HEK293 (cell line): ENCODE results near the gene GPR107.

Experiments used
- CTCF ChIP-seq: fragments of 450-650 bp; formaldehyde crosslinking; IDR thresholded peaks from 2 replicates; pipeline ENCODE4 v1.5.1; 2016; ENCODE audit warnings: missing biosample characterization, missing genetic modification characterization
- PRDM4 ChIP-seq: fragments of 450-650 bp; formaldehyde crosslinking; IDR thresholded peaks from 2 replicates; pipeline ENCODE4 v1.5.1; 2017; ENCODE audit warnings: missing biosample characterization, missing genetic modification characterization
- TCF7L2 ChIP-seq: IDR thresholded peaks from 2 replicates; pipeline ENCODE4 v1.6.1; 2011; ENCODE audit warnings: low read depth, mild to moderate bottlenecking, inconsistent platforms, low read length, moderate library complexity, borderline replicate concordance
- WT1 ChIP-seq: fragments of 450-650 bp; formaldehyde crosslinking; IDR thresholded peaks from 2 replicates; pipeline ENCODE4 v1.5.1; 2016; ENCODE audit warnings: missing biosample characterization, missing genetic modification characterization
- ZNF184 ChIP-seq: fragments of 450-650 bp; IDR thresholded peaks from 2 replicates; pipeline ENCODE4 v1.5.1; 2018; ENCODE audit warnings: missing biosample characterization, mild to moderate bottlenecking, missing genetic modification characterization
- ZNF274 ChIP-seq, 2 experiments: fragments of 200-500 bp in 1 of 2; fragments of 450-650 bp in 1 of 2; sonication (Bioruptor generic) in 1 of 2; formaldehyde crosslinking in 1 of 2; IDR thresholded peaks; 2 replicates each; pipeline versions ENCODE4 v1.5.1 to v1.6.1; 2014 to 2016; ENCODE audit warnings: borderline replicate concordance in 1 of 2, inconsistent platforms in 1 of 2, low read length in 1 of 2, missing biosample characterization in 1 of 2, missing genetic modification characterization in 1 of 2
- ZNF426 ChIP-seq: fragments of 450-650 bp; formaldehyde crosslinking; IDR thresholded peaks from 2 replicates; pipeline ENCODE4 v1.5.1; 2017; ENCODE audit warnings: missing biosample characterization, missing genetic modification characterization, mild to moderate bottlenecking, inconsistent platforms, moderate library complexity
- ZNF626 ChIP-seq: fragments of 450-650 bp; sonication (Bioruptor Pico); formaldehyde crosslinking; IDR thresholded peaks from 2 replicates; pipeline ENCODE4 v1.5.1; 2018; ENCODE audit warnings: missing biosample characterization, missing genetic modification characterization, inconsistent platforms
- ZNF664 ChIP-seq: fragments of 450-650 bp; formaldehyde crosslinking; IDR thresholded peaks from 2 replicates; pipeline ENCODE4 v1.5.1; 2016; ENCODE audit warnings: missing biosample characterization, missing genetic modification characterization
- ZNF747 ChIP-seq: fragments of 450-650 bp; formaldehyde crosslinking; IDR thresholded peaks from 2 replicates; pipeline ENCODE4 v1.5.1; 2016; ENCODE audit warnings: missing biosample characterization, missing genetic modification characterization
- TF ChIP-seq, protein P1 (sequence below): fragments of 450-650 bp; formaldehyde crosslinking; IDR thresholded peaks from 2 replicates; pipeline ENCODE4 v1.5.1; 2016; ENCODE audit warnings: missing biosample characterization, missing genetic modification characterization
- TF ChIP-seq, protein P2 (sequence below): sonication (generic); formaldehyde crosslinking; IDR thresholded peaks from 2 replicates; pipeline ENCODE4 v1.8.1; 2022; ENCODE audit warnings: mild to moderate bottlenecking, moderate library complexity, missing genetic modification reagents
- TF ChIP-seq, protein P3 (sequence below): fragments of 450-650 bp; formaldehyde crosslinking; IDR thresholded peaks from 2 replicates; pipeline ENCODE4 v1.5.1; 2016; ENCODE audit warnings: missing biosample characterization, missing genetic modification characterization, low read depth

DNA sequence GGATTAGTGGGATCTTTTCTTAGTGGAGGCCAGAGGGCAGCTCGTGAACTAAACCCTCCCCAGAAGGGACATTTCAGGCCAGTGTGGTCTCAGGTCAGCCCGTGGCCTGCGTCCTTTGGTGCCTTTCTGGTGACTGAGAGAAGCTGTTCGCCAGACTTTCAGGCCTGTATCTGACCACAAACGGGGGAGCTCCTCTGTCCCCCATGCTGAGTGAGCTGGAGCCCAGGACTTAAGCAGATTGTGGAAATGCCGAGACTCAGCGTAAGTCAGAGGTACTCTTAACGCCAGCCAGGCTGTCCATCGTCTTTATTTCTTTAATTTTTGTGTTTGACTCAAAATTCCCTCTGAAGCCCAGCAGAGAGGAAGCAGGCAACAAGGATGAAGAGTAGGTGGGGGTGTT, 63.7 kb downstream of the GPR107 start:
- TF ChIP-seq CTCF (tag by site-specific recombination) (no peak), TCF7L2 (no peak), PRDM4 (tag by site-specific recombination) (no peak), ZNF426 (tag by site-specific recombination) (no peak), ZNF664 (no peak), ZNF747 (tag by site-specific recombination) (no peak), ZNF274 (IDR thresholded peaks at IDR 0.05; ENCODE audit: low read length) (no peak), ZNF274 (tag by site-specific recombination; IDR thresholded peaks at IDR 0.05; ENCODE audit: borderline replicate concordance) (no peak), WT1 (tag by site-specific recombination) (no peak), ZNF184 (tag by site-specific recombination) (no peak), ZNF626 (tag by site-specific recombination) (no peak)
- TF ChIP-seq, protein P1, sequence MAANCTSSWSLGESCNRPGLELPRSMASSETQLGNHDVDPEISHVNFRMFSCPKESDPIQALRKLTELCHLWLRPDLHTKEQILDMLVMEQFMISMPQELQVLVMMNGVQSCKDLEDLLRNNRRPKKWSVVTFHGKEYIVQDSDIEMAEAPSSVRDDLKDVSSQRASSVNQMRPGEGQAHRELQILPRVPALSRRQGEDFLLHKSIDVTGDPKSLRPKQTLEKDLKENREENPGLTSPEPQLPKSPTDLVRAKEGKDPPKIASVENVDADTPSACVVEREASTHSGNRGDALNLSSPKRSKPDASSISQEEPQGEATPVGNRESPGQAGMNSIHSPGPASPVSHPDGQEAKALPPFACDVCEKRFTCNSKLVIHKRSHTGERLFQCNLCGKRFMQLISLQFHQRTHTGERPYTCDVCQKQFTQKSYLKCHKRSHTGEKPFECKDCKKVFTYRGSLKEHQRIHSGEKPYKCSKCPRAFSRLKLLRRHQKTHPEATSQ (tag by site-specific recombination), result no peak
- TF ChIP-seq, protein P2, sequence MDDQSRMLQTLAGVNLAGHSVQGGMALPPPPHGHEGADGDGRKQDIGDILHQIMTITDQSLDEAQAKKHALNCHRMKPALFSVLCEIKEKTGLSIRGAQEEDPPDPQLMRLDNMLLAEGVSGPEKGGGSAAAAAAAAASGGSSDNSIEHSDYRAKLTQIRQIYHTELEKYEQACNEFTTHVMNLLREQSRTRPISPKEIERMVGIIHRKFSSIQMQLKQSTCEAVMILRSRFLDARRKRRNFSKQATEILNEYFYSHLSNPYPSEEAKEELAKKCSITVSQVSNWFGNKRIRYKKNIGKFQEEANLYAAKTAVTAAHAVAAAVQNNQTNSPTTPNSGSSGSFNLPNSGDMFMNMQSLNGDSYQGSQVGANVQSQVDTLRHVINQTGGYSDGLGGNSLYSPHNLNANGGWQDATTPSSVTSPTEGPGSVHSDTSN (CRISPR knock-in tag), result no peak
- TF ChIP-seq, protein P3, sequence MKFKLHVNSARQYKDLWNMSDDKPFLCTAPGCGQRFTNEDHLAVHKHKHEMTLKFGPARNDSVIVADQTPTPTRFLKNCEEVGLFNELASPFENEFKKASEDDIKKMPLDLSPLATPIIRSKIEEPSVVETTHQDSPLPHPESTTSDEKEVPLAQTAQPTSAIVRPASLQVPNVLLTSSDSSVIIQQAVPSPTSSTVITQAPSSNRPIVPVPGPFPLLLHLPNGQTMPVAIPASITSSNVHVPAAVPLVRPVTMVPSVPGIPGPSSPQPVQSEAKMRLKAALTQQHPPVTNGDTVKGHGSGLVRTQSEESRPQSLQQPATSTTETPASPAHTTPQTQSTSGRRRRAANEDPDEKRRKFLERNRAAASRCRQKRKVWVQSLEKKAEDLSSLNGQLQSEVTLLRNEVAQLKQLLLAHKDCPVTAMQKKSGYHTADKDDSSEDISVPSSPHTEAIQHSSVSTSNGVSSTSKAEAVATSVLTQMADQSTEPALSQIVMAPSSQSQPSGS (tag by site-specific recombination), result no peak
